IPS-18a (cell line): ENCODE results near the gene SLC29A3.

Experiments used
- H3K27ac ChIP-seq: one replicate; pipeline ENCODE4 v1.5.1; 2013; ENCODE audit warnings: low read length
- H3K27me3 ChIP-seq: one replicate; pipeline ENCODE4 v1.6.1; 2013; ENCODE audit warnings: mild to moderate bottlenecking, low read length; ENCODE audit not compliant: control insufficient read depth, insufficient read depth
- H3K36me3 ChIP-seq: one replicate; pipeline ENCODE4 v1.6.1; 2013; ENCODE audit warnings: low read depth, low read length; ENCODE audit not compliant: control insufficient read depth
- H3K4me1 ChIP-seq: one replicate; pipeline ENCODE4 v1.6.1; 2013; ENCODE audit warnings: low read depth, low read length; ENCODE audit not compliant: control insufficient read depth
- H3K4me3 ChIP-seq: one replicate; pipeline ENCODE4 v1.5.1; 2013; ENCODE audit warnings: low read length
- H3K9ac ChIP-seq: one replicate; pipeline ENCODE4 v1.6.1; 2013; ENCODE audit warnings: mild to moderate bottlenecking, low read length, moderate library complexity
- H3K9me3 ChIP-seq: one replicate; pipeline ENCODE4 v1.6.1; 2013; ENCODE audit warnings: low read depth, low read length; ENCODE audit not compliant: control insufficient read depth

SLC29A3 gene

DNA sequence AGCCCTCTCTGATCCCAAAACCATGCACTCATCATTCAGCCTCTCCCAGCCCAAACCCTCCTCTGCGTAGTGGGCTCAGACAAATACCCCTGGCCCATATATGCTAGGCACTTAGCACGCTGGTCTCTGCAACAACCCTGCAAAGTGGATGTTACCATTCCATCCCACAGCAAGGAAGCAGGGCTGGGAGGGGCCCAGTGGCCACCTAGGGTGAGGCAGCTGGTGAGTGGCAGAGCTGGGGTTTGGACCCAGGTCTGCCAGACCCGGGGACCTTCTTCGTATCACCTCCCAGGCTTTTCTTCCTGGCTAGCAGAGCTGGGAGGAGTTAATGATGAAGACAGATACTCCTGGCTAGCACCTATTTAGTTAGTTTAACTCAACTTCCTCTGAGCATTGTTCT is 33.1 kb upstream of the SLC29A3 start:
- Histone ChIP-seq H3K4me3 (no peak overlapping the region), H3K9ac (no peak overlapping the region), H3K9me3 (no peaks in the 10 kb centered on the region), H3K27ac (no peak overlapping the region), H3K4me1 (peaks cover under 1% of the 10 kb centered on the region), H3K36me3 (peaks cover 3% of the 10 kb centered on the region), H3K27me3 (no peaks in the 10 kb centered on the region)

DNA sequence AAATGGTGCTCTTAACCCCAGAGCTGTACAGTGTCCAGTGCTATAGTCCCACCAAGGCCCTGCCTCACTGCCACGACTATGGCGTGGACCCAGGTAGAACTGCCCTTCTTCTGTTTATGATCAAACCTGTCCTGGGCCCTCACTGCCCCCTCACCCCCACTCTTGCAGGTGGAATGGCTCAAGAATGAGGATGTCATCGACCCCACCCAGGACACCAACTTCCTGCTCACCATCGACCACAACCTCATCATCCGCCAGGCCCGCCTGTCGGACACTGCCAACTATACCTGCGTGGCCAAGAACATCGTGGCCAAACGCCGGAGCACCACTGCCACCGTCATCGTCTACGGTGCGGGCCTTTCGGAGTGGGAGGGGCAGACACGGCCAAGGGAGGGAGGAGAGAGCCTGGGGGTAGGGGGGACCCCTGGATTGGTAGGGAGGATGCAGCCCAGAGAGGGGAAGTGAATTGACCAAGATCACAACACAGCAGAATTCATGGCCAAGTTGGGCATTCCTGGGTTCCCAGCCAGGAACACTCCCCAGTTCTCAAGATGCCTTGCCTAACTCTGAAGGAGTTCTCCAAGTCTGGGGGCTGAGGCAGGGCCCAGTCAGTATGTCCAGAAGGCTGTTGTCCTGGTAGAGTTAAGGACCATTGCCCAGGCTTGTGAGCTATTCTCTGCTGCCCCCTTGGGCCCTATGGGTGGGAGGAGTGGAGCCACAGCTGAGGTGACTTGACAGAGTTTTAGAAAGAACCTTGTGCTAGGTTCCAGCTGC is 32.4 kb upstream of the SLC29A3 start:
- Histone ChIP-seq H3K9ac (no peak overlapping the region), H3K27me3 (no peaks in the 10 kb centered on the region), H3K4me1 (no peaks in the 10 kb centered on the region), H3K9me3 (no peaks in the 10 kb centered on the region), H3K36me3 (peaks cover 3% of the 10 kb centered on the region), H3K27ac (no peak overlapping the region), H3K4me3 (no peak overlapping the region)

DNA sequence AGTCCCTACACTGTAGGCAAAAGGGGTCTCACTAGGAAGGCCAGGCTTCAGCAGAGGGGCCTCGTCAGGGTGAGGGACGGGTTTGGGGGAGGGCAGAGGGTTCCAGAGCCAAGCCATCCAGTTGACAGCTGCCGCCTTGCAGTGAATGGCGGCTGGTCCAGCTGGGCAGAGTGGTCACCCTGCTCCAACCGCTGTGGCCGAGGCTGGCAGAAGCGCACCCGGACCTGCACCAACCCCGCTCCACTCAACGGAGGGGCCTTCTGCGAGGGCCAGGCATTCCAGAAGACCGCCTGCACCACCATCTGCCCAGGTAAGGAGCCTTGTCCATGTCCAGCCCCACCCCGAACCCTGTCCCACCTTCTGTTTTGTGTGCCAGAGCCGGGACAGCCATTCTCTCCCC is 31.6 kb upstream of the SLC29A3 start:
- H3K27ac ChIP-seq = no peak overlapping the region
- H3K9ac ChIP-seq = no peak overlapping the region
- peaks cover 3% of the 10 kb centered on the region for H3K36me3 ChIP-seq
- no peak overlapping the region for H3K4me3 ChIP-seq
- H3K9me3 ChIP-seq = no peaks in the 10 kb centered on the region
- H3K4me1 ChIP-seq = no peaks in the 10 kb centered on the region
- no peaks in the 10 kb centered on the region for H3K27me3 ChIP-seq

DNA sequence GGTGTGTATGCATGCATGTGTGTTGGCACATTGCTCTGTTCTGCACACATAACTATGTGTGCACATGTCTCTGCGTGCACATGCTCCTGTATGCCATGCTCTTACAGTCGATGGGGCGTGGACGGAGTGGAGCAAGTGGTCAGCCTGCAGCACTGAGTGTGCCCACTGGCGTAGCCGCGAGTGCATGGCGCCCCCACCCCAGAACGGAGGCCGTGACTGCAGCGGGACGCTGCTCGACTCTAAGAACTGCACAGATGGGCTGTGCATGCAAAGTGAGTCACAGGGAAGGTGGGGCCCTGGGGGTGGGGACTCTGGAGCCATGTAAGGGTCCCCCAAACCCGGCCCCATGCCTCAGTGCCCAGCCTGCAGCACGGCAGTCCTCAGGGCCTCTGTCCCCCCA is 30.6 kb upstream of the SLC29A3 start:
- Histone ChIP-seq H3K9me3 (no peaks in the 10 kb centered on the region), H3K27ac (no peak overlapping the region), H3K4me1 (no peaks in the 10 kb centered on the region), H3K36me3 (peaks cover 6% of the 10 kb centered on the region), H3K27me3 (no peaks in the 10 kb centered on the region), H3K9ac (no peak overlapping the region), H3K4me3 (no peak overlapping the region)

DNA sequence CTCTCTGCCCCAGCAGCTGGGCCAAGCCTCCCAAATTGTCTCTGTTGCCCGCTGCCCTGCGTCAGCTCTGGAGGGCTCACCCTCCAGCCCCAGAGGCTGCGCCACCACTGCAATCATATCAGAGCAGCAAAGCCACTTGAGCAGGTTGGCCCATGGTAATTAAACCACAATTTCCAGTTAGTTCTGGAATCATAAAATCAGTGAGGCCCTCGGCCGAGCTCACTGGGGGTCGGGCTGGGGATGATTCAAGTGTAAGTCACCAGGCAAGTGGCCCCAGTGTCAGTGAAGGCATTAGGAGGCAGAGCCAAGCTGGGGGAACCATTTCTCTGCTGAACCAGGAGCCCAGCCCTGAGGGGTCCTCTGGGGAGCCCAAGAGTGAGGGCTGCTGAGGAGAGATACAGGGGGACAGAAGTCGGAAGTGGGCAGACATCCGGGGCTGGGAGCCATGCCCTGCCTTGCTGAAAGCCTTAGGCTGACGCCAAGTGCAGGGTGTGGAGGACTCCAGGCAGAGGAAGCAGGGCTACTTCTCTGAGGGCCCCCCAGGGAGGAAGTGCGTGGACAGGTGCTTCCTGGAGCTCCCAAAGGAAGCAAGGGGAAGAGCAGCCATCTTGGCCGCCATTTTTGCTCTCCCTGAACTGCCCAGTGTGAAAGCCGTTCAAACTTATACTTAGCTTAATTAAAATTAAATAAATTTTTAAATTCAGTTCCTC is 29.5 kb upstream of the SLC29A3 start:
- Histone ChIP-seq H3K4me1 (no peaks in the 10 kb centered on the region), H3K4me3 (no peak overlapping the region), H3K9ac (no peak overlapping the region), H3K27ac (no peak overlapping the region), H3K9me3 (no peaks in the 10 kb centered on the region), H3K36me3 (peaks cover 6% of the 10 kb centered on the region), H3K27me3 (no peaks in the 10 kb centered on the region)

DNA sequence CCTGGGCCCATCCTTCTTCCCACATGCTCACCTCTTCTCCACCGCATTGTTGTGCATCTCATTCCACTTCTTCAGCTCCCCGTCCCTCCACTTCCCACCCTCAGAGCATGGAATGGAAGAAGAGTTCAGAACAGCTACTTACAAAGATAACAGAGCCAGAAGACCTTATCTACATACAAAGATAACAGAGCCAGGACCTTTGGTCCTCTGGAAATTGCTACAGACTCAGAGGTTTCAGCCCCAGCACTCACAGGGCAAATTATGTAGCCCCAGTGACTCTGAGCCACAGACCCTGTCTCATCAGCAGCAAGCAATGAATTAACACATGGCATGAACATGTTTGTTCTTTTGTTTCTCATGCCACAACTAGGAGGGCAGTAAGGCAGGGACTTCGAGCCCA is 28.7 kb upstream of the SLC29A3 start:
- Histone ChIP-seq H3K27ac (no peak overlapping the region), H3K4me1 (no peaks in the 10 kb centered on the region)

GRCh38 chr10:71290806-71291527 is 28.1 kb upstream of the SLC29A3 start:
- H3K4me1 ChIP-seq = no peaks in the 10 kb centered on the region
- H3K36me3 ChIP-seq = peaks cover 13% of the 10 kb centered on the region

More for the DNA sequence above, 28.7 kb upstream of the SLC29A3 start:
- Histone ChIP-seq H3K9ac (no peak overlapping the region), H3K27me3 (no peaks in the 10 kb centered on the region), H3K9me3 (no peaks in the 10 kb centered on the region), H3K36me3 (peaks cover 12% of the 10 kb centered on the region), H3K4me3 (no peak overlapping the region)

DNA sequence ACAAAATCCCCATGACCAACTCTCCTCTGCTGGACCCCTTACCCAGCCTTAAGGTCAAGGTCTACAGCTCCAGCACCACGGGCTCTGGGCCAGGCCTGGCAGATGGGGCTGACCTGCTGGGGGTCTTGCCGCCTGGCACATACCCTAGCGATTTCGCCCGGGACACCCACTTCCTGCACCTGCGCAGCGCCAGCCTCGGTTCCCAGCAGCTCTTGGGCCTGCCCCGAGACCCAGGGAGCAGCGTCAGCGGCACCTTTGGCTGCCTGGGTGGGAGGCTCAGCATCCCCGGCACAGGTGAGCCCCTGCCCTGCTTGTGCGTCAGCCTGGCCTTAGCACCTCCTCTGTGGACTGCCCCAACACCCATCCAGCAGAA is 27.5 kb upstream of the SLC29A3 start:
- Histone ChIP-seq H3K9ac (no peak overlapping the region), H3K4me1 (no peaks in the 10 kb centered on the region), H3K36me3 (peaks cover 13% of the 10 kb centered on the region), H3K27me3 (no peaks in the 10 kb centered on the region), H3K4me3 (no peak overlapping the region), H3K9me3 (no peaks in the 10 kb centered on the region), H3K27ac (no peak overlapping the region)

More at GRCh38 chr10:71290806-71291527, 28.1 kb upstream of the SLC29A3 start:
- Histone ChIP-seq H3K27ac (no peak overlapping the region), H3K9me3 (no peaks in the 10 kb centered on the region), H3K9ac (no peak overlapping the region), H3K4me3 (no peak overlapping the region), H3K27me3 (no peaks in the 10 kb centered on the region)

DNA sequence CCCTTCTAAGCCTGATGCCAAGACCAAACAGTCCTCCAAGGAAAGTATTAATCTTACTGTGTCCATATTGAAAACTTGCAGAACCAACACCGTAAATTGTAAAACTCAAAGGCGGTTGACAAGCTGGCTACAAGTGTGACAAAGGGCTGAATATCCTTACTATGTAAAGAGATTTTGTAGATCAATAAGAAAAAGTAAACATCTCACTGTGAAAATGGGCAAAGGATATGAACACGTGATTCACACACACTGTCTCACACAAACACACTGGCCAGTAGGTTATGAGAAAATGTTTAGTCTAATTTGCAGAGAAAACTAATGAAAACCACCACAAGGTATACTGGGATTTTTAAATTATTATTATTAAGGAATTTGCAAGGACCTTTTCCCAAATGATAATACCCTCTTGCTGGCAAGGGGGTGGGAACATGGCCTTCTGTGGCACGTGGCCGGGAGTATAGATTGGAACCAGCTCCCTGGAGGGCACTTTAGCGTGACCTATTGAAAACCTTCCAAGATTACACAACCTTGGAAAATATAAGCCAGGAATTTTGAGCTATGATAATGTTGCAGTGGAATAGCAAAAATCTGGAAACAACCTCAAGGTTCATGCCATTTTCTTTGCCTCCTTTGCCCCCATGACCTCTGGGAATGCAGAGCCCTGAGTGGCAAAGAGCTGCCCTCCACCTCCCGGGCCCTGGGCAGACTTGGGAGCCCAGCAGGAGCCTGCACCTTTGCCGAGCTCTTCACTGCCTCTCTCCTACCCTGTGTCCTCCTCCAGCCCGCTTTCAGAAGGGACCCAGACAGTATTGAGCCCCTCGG is 26.2 kb upstream of the SLC29A3 start:
- Histone ChIP-seq H3K9ac (no peak overlapping the region), H3K9me3 (no peaks in the 10 kb centered on the region), H3K36me3 (peaks cover 19% of the 10 kb centered on the region), H3K27ac (no peak overlapping the region), H3K27me3 (no peaks in the 10 kb centered on the region), H3K4me3 (no peak overlapping the region), H3K4me1 (no peaks in the 10 kb centered on the region)

- Histone ChIP-seq H3K27ac (no peak overlapping the region), H3K36me3 (peaks cover 19% of the 10 kb centered on the region), H3K9ac (no peak overlapping the region), H3K4me3 (no peak overlapping the region), H3K4me1 (no peaks in the 10 kb centered on the region), H3K27me3 (no peaks in the 10 kb centered on the region), H3K9me3 (no peaks in the 10 kb centered on the region)
These were observed 25.5 kb upstream of the SLC29A3 start for GRCh38 chr10:71293446-71294084.
